ENCODE results near the gene ANKS3. TPM values are rescaled to one million over a fixed set of nuclear protein-coding genes. Genes with fewer than 3 reads are reported as not detected.

The ANKS3 gene
- total and polyA plus RNA-seq, 2 donors from 2014 or later: 20.7 to 27.6 TPM

DNA sequence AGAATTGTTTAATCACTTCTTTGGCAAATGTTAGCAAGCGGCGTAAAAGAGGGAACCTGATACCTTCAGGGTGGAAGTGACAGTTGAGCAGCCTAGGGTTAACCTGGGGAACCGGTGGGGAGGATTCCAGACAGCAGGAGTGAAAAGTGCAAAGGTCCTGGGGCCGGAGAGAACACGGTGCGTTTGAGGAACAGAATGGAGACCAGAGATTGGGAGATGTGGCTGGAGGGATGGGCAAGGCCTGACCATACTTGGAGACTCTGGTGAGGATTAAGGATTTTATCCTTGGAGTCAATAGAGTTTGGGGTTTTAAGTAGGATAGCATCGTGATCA lies 35.2 kb upstream of the ANKS3 start:
- Histone ChIP-seq H3K27me3 (ENCODE audit: control insufficient read depth, insufficient read depth, low read length) (no peaks in the 10 kb centered on the region), H3K9ac (ENCODE audit: low read length in 3 of 3) (peak overlapping the region in 1 of 3 donors; percentile 68), H3K27ac (ENCODE audit: low read depth in 2 of 2, low read length in 2 of 2) (peak overlapping the region in 1 of 2 donors; percentile 89), H3K36me3 (ENCODE audit: control insufficient read depth in 2 of 3, insufficient read depth in 3 of 3, low read length in 3 of 3) (no peaks in the 10 kb centered on the region), H3K4me3 (ENCODE audit: low read length in 3 of 3) (peak overlapping the region; percentile 46 to 79 (median 76)), H3K4me1 (ENCODE audit: control insufficient read depth in 2 of 3, insufficient read depth in 2 of 3, low read depth in 1 of 3, low read length in 3 of 3) (peaks cover 0 to 16% (median 4%) of the 10 kb centered on the region in 3 donors), H3K9me3 (ENCODE audit: control insufficient read depth in 2 of 3, insufficient read depth in 1 of 3, low read length in 3 of 3) (no peaks in the 10 kb centered on the region)
- DNase-seq (peak in 3 of 5 donors; percentile 21 to 55 (median 22)), FAIRE-seq (no peak)
- intact Hi-C loops (cut with DNase I): no loop called here
- TF ChIP-seq, protein P1, sequence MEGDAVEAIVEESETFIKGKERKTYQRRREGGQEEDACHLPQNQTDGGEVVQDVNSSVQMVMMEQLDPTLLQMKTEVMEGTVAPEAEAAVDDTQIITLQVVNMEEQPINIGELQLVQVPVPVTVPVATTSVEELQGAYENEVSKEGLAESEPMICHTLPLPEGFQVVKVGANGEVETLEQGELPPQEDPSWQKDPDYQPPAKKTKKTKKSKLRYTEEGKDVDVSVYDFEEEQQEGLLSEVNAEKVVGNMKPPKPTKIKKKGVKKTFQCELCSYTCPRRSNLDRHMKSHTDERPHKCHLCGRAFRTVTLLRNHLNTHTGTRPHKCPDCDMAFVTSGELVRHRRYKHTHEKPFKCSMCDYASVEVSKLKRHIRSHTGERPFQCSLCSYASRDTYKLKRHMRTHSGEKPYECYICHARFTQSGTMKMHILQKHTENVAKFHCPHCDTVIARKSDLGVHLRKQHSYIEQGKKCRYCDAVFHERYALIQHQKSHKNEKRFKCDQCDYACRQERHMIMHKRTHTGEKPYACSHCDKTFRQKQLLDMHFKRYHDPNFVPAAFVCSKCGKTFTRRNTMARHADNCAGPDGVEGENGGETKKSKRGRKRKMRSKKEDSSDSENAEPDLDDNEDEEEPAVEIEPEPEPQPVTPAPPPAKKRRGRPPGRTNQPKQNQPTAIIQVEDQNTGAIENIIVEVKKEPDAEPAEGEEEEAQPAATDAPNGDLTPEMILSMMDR (IDR thresholded peaks at IDR 0.05; ENCODE audit: borderline replicate concordance, extremely low read depth, insufficient read depth): no peak

DNA sequence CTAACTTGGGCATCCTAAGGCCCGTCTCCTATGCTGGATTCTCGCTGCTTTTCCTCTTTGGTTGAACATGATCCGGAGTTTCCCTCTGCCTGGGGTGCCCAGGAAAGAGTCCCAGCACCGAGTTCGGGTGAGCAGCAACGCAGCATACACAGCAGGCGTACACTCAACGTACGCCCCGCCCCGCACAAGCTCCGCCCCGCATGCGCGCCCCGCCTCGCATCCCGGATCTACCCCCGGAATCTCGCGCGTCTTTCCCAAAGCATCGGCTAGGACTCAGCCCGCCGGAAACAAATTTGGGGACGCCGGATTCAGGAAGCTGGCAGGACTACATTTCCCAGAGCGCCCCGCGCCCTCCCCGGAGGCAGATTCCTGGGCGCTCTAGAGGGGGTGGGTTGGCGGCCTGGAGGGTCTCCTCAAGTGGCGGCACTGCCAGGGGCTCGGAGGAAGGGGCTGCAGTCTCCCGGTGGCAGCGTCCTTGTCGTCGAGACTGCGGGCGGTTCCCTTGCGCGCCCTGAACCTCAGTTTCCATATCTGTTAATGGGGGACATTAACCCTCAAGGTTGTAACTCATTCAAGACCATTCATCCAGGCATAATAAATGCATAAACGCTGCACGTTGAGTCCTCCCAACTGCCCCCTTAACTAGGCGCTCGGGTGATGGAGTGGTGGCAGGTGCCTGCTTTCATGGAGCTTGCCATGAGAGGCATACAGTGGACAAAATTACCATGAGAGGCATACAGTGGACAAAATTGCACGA lies 34.7 kb upstream of the ANKS3 start:
- Histone ChIP-seq H3K27ac (ENCODE audit: low read depth in 2 of 2, low read length in 2 of 2) (peak overlapping the region; percentile 87 to 89), H3K4me1 (ENCODE audit: control insufficient read depth in 2 of 3, insufficient read depth in 2 of 3, low read depth in 1 of 3, low read length in 3 of 3) (peaks cover 0 to 16% (median 4%) of the 10 kb centered on the region in 3 donors), H3K9ac (ENCODE audit: low read length in 3 of 3) (peak overlapping the region; percentile 17 to 85 (median 50)), H3K9me3 (ENCODE audit: control insufficient read depth in 2 of 3, insufficient read depth in 1 of 3, low read length in 3 of 3) (no peaks in the 10 kb centered on the region), H3K36me3 (ENCODE audit: control insufficient read depth in 2 of 3, insufficient read depth in 3 of 3, low read length in 3 of 3) (peaks cover 0 to 4% (median 2%) of the 10 kb centered on the region in 3 donors), H3K27me3 (ENCODE audit: control insufficient read depth, insufficient read depth, low read length) (no peaks in the 10 kb centered on the region), H3K4me3 (ENCODE audit: low read length in 3 of 3) (peak overlapping the region; percentile 66 to 93 (median 79))
- FAIRE-seq (peak; percentile 11), DNase-seq (peak; percentile 97 to 99 (median 98))
- intact Hi-C loops (cut with DNase I): no loop called here
- TF ChIP-seq, protein P1 (IDR thresholded peaks at IDR 0.05; ENCODE audit: borderline replicate concordance, extremely low read depth, insufficient read depth): no peak

DNA sequence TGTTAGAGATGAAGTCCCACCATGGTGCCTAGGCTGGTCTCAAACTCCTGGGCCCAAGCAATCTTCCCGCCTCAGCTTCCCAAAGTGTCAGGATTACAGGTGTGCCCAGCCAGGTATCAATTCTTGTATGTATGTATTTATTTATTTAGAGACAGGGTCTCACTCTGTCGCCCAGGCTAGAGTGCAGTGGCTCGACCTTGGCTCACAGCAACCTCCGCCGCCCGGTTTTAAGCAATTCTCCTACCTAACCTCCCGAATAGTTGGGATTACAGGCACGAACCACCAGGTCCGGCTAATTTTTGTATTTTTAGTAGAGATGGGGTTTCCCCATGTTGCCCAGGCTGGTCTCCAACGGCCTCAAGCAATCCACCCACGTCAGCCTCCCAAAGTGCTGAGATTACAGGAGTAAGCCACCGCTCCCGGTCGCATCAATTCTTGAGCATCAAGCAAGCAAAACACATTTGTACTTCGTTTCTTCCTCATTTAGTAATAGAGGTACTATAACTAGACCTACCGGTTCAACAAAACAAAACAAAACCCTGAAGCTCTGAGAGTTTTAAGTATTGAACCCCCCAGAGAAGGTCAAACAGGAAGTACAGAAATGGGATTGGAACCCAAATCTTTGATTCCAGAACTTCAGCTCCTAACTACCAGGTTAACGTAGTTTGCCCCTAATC lies 33.9 kb upstream of the ANKS3 start:
- FAIRE-seq: no peak
- H3K9me3 ChIP-seq (ENCODE audit: control insufficient read depth in 2 of 3, insufficient read depth in 1 of 3, low read length in 3 of 3): no peaks in the 10 kb centered on the region
- TF ChIP-seq, protein P1 (IDR thresholded peaks at IDR 0.05; ENCODE audit: borderline replicate concordance, extremely low read depth, insufficient read depth): no peak
- peak in 2 of 5 donors; percentile 22 to 59 for DNase-seq
- peaks cover 0 to 9% (median 6%) of the 10 kb centered on the region in 3 donors for H3K36me3 ChIP-seq (ENCODE audit: control insufficient read depth in 2 of 3, insufficient read depth in 3 of 3, low read length in 3 of 3)
- intact Hi-C loops (cut with DNase I): no loop called here
- peak overlapping the region; percentile 9 to 85 (median 50) for H3K9ac ChIP-seq (ENCODE audit: low read length in 3 of 3)
- H3K4me3 ChIP-seq (ENCODE audit: low read length in 3 of 3): peak overlapping the region; percentile 66 to 93 (median 79)
- H3K4me1 ChIP-seq (ENCODE audit: control insufficient read depth in 2 of 3, insufficient read depth in 2 of 3, low read depth in 1 of 3, low read length in 3 of 3): peaks cover 0 to 16% (median 4%) of the 10 kb centered on the region in 3 donors
- no peaks in the 10 kb centered on the region for H3K27me3 ChIP-seq (ENCODE audit: control insufficient read depth, insufficient read depth, low read length)
- H3K27ac ChIP-seq (ENCODE audit: low read depth in 2 of 2, low read length in 2 of 2): peak overlapping the region; percentile 87 to 89
